Left kidney (tissue), 2 donors: Measurements from ENCODE around the gene ISM1. TPM values are rescaled to one million over a fixed set of nuclear protein-coding genes. Genes with fewer than 3 reads are reported as not detected.

Experiments used
- DNase-seq: peaks from one replicate; pipeline ENCODE4 v3.0.0-alpha.2; 2013
- polyA plus RNA-seq: library from polyadenylated mRNA; unstranded; fragments of 120-200 nt; gene quantifications from one replicate; pipeline ENCODE4 v1.2.1, GENCODE V29; 2013; ENCODE audit not compliant: insufficient read length

The ISM1 gene
- polyA plus RNA-seq, 1 donor, result 4.3 TPM

DNA sequence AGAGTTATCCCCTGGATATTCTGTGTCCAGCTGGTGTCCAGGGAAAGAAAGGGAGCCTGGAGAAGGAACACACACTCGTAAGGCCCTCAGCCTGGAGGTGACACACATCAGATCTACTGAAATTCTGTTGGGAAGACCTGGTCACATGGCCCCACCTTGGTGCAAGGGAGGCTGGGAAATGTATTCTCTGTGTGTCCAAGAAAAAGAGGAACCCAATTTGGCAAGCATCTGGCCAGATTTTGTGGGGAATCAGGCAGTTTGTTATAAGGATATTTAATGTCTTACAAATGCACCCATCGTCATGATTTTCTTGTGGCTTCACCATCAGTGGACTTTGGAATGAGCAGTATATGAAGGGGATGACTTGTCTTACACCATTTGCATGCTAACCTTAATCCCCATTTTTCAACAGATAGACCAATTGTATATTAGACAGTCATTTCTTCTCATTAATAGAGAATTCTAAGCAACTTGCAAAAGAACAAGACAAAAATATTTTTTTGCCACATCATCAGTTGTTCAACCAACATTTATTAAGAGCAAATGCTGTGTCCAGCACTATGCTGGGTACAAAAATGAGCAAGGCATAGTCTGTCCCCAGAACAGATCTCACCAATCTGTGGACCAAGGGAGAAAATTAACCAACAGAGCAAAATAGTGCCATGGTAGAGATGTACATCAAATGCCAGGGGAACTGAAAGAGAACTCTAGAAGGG lies 59.7 kb downstream of the ISM1 start:
- no peak for DNase-seq

DNA sequence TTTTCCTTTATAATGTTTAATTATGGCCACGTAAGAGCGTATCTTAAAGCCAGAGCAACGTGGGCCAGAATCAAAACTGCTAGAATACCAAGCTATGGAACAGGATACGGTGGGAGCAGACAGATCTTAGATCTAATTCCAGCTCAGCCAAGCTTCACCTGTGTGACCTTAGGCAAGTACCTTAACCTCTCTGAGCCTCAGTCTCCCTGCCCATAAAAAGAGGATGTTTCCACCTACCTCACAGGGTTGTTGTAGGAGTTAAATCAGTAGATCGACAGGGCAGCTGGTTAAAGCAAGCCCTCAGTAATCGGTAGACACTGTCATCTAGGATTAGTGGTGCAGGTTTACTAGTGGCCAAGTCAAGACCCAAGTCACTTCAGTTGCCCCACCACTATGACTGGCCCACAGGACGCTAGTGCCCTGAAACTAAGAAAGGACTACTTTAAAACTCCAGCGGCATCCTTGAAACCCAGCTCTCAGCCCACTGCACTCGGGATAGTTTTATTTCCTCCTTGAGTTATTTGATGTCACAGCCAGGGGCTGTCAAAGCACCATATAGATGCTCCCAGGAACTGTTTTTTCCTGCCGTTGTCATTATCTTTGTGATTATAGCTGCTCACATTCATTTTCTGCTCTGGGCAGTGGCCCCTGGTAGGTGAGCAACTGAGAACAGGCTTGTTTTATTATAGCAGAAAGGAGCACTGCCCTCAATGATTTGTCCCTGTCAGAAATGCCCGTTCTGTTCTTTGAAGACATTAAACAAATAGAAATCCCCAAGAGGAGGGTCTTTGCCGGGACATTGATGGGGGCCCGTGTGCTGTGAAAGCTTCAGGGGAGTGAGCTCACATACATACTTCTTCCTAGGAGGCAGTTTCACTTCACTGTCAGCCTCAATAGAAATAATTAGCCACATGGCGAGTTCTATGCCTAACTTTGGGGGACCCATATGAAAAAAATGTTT lies 63.1 kb downstream of the ISM1 start:
- no peak for DNase-seq

DNA sequence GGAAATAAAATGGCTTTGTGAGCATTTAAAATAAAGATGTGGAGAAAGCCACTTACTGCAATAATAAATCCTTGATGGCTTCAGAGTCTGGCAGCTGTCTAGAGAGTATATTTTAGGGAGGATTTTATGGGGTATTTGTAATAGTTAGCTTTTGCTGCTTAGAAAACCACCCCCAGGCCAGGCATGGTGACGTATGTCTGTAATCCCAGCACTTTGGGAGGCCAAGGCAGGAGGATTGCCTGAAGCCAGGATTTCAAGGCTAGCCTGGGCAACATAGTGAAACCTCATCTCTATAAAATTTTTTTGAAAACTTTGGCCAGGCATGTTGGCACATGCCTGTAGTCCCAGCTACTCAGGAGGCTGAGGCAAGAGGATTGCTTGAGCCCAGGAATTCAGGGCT lies 63.8 kb downstream of the ISM1 start:
- DNase-seq, result no peak

DNA sequence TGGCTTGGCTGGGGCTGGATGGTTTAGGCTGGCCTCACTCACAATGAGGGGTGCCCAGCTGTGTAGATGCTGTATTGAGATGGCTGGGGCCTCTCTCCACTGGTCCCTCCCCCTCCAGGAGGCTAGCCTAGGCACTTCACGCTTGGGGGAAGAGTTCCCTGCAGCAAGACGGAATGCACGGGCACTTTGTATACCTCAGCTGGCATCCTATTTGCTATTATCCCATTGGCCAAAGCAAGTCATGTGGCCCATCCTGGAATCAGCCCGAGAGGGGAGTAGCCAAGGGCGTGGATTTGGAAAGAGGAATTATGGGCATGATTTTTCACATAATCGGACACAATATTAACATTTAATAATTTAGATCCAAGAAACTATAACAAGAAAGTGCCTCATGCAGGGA lies 64.3 kb downstream of the ISM1 start:
- no peak for DNase-seq

DNA sequence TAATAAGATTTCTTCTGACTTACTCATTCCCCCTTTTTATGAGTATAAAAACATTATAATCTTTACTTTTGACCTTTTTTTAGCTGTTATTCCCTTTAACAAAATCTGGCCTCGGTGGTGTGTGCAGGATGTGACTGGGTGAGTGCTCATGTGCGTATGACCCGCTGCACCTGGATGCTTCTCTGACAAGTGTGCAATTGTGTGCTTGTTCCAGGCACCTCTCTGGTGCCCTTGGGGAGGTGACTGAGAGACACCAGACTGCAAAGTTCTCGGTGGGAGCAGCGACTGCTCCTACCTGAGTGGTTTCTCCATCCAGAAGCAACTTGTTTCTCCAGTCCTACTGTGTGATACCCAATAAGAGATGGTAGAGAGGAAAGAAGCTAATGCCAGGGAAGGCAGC lies 65.0 kb downstream of the ISM1 start:
- DNase-seq, result no peak

DNA sequence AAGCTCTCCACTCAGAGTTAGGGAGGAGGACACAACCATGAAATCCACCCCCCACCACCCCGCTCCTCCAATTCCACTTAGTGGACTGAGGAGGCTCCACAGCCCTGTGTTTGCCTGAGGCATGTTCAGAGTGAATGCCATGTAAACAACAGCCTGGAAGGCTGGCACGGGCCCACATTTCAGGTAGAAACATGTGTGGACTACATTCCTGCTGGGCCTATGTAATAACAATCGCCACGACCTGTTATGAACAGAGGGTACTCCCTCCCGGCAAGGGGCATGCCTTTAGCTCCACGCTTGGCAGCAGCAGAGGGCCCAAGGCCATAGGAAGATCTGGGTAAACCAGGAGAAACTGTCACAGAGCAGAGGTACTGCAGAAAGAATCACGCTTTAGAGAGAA lies 65.5 kb downstream of the ISM1 start:
- no peak for DNase-seq

DNA sequence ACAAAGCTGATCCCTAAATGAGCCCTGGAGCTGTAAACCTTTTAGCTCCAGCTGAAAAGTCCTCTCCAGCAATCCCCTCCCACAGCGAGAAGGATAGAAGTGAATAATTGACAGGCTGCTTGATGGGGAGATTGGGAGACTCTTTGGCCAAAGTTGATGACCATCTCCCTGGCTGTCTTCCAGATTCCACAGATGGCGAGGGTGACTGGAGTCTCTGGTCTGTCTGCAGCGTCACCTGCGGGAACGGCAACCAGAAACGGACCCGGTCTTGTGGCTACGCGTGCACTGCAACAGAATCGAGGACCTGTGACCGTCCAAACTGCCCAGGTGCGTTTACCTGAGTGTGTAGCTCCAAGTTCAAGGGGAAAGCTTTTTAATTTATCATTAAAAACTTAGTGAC lies 67.3 kb downstream of the ISM1 start:
- DNase-seq, result no peak

DNA sequence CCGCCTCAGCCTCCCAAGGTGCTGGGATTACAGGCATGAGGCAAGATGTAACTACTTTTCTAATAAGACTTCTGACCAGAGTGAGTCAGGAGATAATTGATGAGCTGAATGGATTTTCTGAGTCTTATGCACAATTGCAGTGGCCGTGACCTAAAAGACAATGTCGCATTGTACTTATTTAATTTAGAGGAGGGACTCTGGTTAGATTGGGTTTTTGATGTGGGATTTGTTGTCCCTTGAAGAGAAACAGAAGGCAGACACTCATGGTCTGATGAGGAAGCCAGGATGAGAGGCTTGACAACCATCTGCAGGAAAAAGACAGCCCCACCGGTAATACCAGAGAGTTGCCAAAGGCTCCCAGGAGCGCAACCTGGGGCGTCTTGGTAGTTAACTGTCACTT lies 68.0 kb downstream of the ISM1 start:
- no peak for DNase-seq

DNA sequence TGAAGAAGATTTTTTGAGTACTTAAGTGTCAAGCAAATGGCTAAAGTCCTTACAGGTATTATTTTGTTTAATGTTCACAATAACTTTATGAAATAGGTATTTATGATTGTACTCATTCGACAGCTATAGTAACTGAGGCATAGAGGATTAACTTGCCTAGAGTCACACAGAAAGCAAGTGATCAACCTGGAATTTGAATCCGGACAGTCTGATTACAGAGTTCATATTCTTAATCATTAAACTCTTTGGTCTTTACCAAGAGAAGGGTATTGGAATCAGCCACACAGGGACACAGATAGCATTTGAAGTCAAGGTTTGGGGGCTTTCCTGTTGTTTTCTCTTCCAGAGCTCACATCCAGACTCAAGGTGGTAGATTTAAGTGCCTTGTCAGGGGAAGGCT lies 69.7 kb downstream of the ISM1 start:
- no peak for DNase-seq

DNA sequence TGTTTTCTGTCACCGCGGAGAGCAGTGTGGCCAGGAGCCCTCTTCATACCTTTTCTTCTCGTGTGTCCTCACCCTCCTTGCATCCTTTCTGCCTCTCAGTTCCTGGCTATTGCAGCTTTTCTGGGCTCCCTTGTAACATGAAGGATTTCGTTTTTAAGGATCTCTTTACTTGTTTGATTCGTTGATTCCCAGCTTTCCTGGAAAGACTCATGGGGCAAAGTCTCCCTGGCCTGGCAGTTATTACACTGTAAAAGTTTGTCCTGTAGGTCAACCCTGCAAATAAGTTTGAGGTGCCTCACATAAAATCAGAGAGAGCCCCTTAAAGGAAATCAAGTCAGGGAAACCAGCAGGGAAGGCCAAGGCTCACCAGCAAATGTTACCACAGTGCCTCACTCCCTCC lies 70.1 kb downstream of the ISM1 start:
- no peak for DNase-seq

DNA sequence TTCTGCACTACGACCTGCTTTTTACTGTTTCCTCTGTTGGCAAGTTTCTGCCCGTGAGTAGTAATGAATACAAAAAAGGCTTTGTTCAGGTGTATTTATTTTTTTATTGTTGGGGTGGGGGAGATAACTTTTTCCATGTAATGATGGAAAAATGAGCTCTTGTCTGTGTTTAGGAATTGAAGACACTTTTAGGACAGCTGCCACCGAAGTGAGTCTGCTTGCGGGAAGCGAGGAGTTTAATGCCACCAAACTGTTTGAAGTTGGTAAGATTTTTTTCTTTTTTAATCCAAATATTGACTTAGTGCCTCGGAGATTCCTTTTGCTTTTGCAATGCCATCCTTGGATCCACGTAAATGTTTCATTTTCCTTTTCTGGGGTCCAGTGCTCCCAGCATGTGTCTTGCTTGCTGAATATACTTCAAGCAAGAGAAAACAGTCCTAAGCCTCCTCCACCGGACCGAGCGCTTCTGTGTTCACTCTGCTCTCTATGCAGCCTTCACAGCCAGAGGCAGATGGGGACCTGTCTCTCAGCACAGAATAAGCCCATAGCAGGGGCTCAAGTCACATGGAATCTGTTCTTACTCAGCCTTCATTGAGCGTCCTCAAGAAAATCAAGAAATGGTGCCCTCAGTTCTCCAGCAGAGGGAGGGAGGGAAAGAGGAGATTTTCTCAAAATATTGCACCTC lies 71.3 kb downstream of the ISM1 start:
- no peak for DNase-seq

DNA sequence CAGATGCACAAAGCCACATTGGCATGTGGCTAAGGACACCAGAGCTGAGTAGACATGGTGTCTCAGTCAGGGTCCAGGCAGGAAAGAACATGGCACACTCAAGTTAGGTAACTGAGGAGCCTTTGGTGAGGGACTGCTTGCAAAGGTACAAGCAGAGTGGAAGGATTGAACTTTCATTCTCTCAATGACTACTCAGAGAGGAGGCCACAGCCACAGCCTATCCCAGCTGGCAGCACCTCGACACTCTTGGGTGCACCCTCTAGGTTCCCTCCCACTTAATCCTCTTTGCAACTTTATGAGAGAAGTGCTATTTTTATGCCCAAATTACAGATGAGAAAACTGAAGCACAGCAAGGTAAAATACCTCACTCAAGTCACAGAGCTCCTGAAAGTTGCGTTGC lies 73.4 kb downstream of the ISM1 start:
- DNase-seq, result no peak

DNA sequence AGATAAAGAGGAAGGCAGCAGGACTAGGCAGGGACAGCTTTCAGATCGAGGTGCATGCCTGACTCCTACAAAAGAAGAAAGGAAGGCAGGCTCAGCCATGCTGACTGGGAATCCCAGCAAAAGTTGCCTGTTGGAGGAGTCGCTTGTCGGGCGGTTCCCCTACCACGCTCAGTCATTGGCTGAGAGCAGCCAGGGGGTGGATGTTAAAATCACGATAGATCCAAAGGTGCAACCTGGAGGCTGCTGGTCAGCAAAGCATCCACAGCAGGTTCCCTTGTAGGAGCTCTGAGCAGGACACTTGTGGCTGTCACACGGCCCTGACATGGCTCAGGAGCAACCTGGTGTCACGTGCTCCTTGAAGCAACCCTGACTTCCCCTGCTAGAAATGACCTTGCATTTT lies 74.6 kb downstream of the ISM1 start:
- no peak for DNase-seq

DNA sequence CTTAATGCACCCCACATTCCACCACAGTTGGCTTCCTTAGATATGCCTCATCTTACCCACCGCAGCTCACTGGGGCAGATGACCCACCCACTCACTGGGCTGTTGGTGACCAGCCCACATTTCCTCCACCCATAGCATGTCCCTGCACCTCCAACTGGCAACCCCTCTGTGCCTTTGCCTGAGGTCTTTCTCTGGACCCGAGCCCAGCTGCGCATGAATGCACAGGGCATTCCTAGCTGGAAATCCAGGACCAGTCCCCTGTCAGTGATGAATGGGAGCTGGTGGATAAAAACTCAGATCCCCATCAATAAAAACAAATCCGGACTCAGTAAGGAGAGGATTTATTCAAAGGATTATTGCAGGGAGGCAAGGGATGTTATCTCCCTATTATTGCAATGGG lies 75.0 kb downstream of the ISM1 start:
- DNase-seq, result no peak

DNA sequence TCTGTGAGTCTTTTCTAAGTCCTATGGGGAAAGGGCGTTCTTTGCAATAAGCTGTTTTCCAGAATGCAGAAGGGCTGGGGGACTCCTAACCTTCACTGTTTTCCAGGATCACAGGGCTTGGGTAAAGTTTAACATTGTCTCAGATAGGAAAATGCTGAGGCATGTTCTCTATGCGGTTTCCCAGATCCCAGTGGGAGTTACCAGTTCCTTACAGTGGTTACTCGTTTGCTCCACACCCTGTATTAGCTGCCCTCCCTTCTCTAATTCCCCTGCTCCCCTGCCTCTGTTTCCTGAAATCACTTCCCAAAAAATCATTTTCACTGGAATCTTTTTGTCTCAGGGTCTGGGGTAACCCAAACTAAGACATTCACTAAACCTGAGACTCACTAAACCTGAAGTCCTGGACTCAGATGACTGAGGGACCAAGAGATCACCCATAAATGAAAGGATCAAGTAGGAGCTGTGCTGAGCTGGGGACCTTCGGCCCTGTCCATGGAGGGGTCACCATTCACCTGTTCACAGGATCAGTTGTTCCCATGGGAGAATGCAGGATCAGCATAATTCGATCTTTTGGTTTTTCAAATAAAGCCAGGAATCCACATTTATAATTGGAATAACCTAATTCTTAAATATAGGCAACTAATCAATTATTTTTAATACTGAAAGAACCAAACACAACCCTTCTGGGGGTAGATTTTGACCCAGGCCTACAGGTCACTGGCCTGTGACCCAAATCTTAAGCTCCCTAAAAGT lies 76.2 kb downstream of the ISM1 start:
- DNase-seq, result no peak

DNA sequence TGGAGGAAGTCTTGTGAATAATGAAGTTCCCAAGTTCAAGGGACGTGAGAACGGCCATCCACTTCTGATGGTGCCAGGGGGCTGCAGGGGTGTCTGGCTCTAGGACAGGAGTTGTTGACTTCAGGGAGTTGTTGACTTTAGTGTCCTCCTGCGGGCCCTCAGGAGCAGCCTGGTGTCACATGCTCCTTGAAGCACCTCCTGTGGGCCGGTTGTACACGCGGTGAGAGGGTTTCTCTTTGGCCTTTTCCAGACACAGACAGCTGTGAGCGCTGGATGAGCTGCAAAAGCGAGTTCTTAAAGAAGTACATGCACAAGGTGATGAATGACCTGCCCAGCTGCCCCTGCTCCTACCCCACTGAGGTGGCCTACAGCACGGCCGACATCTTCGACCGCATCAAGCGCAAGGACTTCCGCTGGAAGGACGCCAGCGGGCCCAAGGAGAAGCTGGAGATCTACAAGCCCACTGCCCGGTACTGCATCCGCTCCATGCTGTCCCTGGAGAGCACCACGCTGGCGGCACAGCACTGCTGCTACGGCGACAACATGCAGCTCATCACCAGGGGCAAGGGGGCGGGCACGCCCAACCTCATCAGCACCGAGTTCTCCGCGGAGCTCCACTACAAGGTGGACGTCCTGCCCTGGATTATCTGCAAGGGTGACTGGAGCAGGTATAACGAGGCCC lies 77.8 kb downstream of the ISM1 start:
- no peak for DNase-seq

DNA sequence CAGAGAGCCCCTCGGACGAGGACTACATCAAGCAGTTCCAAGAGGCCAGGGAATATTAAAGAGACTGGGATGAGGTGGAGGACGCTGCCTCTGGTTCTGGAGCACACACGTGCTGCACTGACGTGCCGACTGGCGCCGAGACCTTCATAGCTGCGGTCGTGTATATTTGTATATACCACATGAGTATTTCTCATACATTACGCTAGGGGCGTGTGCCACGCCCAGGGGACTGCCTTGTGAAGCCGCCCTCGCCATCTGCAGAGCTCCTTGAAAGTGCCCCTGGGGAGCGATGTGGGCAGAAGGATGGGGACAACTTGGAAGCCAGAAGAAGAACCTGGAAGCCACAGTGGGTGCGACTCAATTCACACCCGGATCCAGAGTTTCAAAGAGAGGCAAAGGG lies 78.3 kb downstream of the ISM1 start:
- DNase-seq, result no peak

DNA sequence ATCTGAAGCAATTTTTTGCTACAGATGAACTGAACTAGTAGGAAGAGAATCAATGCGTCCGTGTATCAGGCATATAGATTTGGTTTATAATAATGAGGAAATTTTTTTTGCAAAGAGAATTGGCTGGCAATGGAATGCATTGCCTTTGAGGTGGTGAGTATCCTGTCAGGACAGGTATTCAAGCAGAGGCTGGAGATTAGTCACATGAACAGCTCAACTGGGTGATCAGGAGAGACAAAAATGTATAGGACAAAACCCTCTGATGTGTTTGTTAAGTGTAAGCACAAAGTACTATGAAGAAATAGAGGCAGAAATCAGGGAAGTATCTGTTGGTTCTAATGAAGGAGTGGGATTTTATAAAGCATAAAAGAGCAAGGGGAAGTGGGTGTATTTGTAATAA lies 80.5 kb downstream of the ISM1 start:
- DNase-seq, result no peak

DNA sequence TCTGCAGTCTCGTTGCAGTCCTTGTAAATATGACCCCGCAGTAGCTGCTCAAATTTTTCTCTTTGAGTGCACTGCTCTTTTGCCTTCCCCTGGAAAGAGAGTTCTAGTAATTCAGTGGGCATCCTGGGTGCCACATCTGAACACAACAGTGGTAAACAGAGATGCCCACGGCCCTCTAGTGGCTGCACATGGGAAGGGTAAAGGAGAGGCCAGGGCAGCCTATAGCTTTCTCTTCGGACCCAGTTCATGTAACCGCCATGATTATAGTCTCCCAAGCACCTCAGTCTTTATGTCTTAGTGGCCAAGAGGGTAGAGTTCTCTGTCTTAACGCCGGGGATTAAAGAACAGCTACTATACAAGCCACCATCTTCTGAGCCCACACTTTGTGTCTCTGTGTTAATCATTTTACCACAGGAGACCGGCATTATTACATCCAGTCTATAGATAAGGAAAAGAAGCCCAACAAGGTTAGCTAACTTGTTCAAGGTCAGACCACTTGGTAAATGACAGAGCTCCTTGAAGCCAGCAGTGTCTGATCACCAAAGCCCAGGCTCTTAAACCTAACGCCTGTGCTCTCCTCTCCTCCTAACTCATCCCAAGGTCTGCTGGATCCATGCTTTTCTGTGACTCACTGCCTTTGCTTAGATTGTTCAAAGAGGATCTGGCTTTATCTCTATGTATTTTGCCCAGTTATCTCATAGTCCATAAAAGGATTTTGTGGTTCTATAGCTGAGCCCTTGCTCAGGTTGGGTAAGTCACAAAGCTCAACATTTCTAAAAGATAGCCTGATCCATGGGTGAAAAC lies 81.8 kb downstream of the ISM1 start:
- DNase-seq, result peak; percentile 13

DNA sequence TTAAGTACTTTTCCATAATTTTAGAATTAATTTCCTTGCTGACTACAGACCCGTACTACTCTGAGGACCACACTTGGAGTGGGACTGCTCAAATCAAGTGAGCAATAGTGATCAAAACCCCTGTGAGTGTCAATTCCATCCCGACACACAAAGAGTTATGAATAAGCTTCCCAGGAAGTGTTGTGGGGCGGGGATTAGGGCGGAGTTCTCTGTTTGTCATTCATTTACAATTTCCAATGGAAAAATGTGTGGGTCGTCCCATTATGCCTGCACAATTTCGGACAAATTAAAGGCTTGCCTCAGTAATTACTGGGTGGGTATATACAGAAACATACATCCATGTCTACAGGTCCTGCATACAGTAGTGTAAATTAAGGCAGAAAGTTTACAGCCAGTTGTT lies 84.2 kb downstream of the ISM1 start:
- no peak for DNase-seq
